Ovary (tissue), 3 donors: ENCODE results near the gene CTCFL.

Experiments used
- CTCF ChIP-seq, 3 donors: fragments of 450-650 bp in 2 of 3; fragments of 200-600 bp in 1 of 3; IDR thresholded peaks; one replicate each; pipeline versions ENCODE4 v1.5.1 to v1.8.0; 2016 to 2022; ENCODE audit warnings: antibody characterized with exemption in 3 of 3, mild to moderate bottlenecking in 1 of 3
- POLR2A ChIP-seq: fragments of 450-650 bp; IDR thresholded peaks from one replicate; pipeline ENCODE4 v1.6.1; 2017; ENCODE audit warnings: antibody characterized with exemption, mild to moderate bottlenecking, moderate library complexity
- donor health status: DM: no; HTN: no; CAD: no.

- no peak for TF ChIP-seq CTCF (IDR thresholded peaks at IDR 0.05)
- no peak for TF ChIP-seq POLR2A
These were observed 59.5 kb downstream of the CTCFL start for GRCh38 chr20:57465486-57465885.
